ENCODE data around the gene SHISAL2B.
"Not testable (repeated sequence)": the region's sequence is repeated elsewhere in the genome, so short reads cannot be mapped to it uniquely, and the experiment has no call there.

SHISAL2B gene

DNA sequence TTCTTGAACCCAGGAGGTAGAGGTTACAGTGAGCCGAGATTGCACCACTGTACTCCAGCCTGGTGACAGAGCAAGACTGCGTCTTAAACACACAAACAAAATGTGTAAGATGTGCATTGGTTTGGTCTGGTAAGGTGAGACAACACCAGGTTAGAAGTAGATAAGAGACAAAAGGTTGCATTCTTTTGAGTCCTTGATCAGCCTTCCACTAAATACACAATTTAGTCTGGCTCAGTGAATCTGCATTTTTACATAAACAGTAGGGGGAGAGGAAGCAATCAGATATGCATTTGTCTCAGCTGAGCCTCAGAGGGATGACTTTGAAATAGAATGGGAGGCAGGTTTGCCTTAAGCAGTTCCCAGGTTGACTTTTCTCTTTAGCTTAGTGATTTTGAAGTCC is 15.8 kb downstream of the SHISAL2B start:
- not testable (repeated sequence) for DNase-seq

GRCh38 chr5:64707191-64707590 is 16.9 kb downstream of the SHISAL2B start:
- no peak for DNase-seq

GRCh38 chr5:64714495-64714894 is 24.2 kb downstream of the SHISAL2B start:
- DNase-seq: not testable (repeated sequence)

- no peak for DNase-seq
Measured at GRCh38 chr5:64722588-64722987, 32.3 kb downstream of the SHISAL2B start.

- no peak for DNase-seq
Measured at GRCh38 chr5:64727150-64727549, 36.8 kb downstream of the SHISAL2B start.

GRCh38 chr5:64742411-64742810 is 52.1 kb downstream of the SHISAL2B start:
- no peak for DNase-seq

DNA sequence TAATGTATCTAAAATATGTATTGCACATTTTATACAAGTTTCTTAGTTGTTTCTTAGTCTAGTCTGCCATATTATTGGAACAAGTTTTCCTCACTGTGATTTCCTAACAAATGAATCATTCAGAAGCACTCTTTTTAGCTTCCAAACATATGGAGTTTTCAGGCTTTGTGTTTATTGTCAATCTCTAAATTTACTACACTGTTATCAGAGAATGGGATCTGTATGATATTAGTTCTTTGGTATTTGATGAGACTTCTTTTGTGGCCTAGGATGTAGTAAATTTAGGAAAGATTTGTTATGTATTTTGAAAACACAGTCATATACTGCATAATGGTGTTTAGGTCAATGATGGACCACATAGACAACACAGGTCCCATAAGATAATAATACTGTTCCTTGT is 52.5 kb downstream of the SHISAL2B start:
- DNase-seq: no peak

- DNase-seq: no peak
Measured at GRCh38 chr5:64744914-64745313, 54.6 kb downstream of the SHISAL2B start.

- DNase-seq: no peak
Measured at GRCh38 chr5:64746446-64746845, 56.1 kb downstream of the SHISAL2B start.

- DNase-seq: no peak
Measured at GRCh38 chr5:64749385-64749784, 59.1 kb downstream of the SHISAL2B start.

DNA sequence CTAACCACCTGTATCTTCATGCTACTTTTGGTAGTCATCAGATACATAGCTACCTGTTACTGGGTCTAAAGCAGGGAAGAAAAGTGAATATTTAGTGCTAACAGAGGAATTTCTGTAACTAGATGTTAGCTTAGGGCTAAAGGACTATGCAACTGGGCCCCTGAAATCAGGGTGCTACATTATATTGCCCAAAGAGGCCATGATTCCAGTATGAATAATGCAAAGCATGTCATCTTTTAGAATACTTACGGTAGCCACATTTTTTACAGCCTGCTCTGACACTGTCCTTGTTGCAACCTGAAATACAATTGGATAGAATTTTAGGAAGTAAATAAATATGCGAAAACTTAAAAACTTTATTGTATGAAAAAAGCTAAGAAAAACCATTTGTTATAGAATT is 63.8 kb downstream of the SHISAL2B start:
- no peak for DNase-seq

DNA sequence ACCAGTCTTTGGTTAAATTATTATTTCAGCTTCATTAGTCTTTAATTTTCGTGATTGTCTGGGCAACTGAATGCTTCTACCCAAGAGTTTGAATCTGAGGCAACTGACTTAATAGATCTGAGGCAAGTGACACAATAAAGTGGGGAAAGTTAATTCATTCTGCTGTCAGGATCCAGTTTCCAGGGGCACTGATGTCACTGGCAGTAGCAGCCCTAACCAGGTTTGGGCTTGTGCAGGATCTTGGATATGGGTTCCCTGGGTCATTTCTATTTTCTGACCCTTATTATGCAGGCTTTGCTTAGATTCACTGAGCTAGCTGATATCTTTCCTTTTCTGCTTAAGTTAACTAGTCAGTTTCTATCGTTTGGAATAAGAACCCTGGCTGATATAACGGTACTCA is 68.6 kb downstream of the SHISAL2B start:
- no peak for DNase-seq

GRCh38 chr5:64759960-64760660 is 69.8 kb downstream of the SHISAL2B start:
- no peak for DNase-seq

DNA sequence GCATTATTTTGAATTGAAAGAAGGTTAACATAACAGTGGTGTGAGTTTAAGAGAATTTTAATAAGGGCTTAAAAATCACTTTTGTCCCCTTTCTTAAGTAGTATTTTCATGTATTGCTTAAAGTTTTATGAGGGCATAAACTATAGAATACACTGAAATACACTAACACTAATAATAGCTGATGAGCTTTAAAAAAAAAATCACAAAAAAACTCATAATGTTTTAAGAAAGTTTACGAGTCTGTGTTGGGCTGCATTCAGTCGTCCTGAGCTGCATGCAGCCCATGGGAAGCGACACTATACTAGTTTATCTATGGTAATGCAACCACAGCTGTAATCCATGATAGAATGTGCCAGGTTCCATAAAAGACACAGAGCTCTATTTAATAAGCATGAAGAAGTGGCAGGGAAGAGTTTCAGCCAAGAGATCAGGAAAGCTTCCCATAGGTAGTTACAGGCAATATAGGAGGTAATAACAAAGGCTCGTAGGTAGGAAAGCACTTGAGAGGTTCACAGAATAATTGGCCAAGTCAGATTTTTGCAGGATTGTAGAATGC is 73.7 kb downstream of the SHISAL2B start:
- no peak for DNase-seq

DNA sequence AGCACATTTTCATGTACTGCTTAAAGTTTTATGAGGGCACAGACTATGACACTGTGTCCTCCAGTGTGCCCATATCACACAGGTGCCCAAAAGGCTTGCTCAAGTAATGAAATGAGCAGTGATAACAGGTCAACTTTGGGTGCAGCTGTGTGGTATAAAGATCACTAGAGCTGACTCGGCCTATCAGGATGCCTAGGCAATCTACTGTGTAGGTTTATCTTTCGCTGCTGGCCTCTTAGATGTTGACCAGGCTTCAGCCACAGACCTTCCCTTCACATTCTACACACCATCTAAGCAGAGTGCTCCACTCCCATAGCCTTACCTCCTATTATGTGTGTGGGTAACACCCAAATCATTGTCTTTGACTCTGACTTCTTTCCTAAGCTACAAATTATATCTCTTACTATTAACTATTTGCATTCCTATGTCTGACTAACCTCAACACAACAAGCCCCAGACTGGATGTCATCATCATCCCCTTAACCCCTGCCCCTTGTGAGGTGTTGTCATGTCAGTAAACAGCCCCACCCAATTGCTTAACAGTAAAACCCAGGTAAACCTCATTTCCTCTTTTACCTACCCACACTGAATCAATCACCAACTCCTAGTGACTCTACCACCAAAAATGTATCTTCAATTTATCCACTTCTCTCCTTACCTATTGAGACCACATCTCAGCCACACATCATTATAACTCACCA is 75.7 kb downstream of the SHISAL2B start:
- no peak for DNase-seq

- no peak for DNase-seq
Measured at GRCh38 chr5:64766941-64767340, 76.6 kb downstream of the SHISAL2B start.

Data from activated CD8-positive, alpha-beta memory T cell treated with anti-CD3 and anti-CD28 coated beads, Interleukin-2, amount 50 U/mL, for 4 hours (primary cell).